ENCODE measurements around the gene TRIO. TPM values are rescaled to one million over a fixed set of nuclear protein-coding genes. Genes with fewer than 3 reads are reported as not detected.

Gene TRIO
- total RNA-seq, 1 donor from 2014 or later: 223 TPM

DNA sequence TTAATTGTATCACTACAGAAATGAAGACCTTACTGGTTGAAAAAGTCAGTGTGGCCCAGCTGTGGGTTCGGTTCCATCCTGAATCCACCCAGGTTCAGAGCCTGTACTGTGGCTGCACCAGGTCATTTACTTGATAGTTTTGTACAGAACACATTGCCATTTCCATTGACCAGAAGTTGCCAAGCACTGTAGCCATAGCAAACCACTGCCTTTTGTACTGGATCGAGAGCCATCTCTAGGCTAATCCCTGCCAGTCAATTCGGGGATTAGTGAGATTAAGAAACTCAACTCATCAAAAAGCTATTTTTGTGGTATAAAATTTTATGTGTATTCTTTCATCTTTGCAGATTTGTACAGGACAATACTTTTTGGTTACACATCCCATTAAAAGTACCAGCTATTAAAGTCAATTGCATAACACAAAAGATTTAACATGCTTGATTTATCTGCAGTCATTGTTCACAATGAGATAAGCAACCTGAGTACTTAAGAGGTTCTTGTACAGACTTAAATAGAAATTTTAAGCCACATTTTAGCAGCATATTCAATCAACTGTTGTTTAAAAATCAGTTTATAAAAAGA is 329.9 kb downstream of the TRIO start:
- ChIA-PET CTCF (no interaction called here), POLR2A (no interaction called here)
- intact Hi-C loops (cut with micrococcal nuclease): no loop called here
- DNase-seq (no peak), ATAC-seq (ENCODE audit: low read depth) (no peak)
- H3K27ac Mint-ChIP-seq: no peak overlapping the region
- H3K27me3 Mint-ChIP-seq: no peaks in the 10 kb centered on the region
- H3K36me3 Mint-ChIP-seq (ENCODE audit: low read depth): peaks cover 85% of the 10 kb centered on the region
- H3K4me1 Mint-ChIP-seq: no peaks in the 10 kb centered on the region
- H3K9me3 Mint-ChIP-seq: no peaks in the 10 kb centered on the region
- TF ChIP-seq, protein P1, sequence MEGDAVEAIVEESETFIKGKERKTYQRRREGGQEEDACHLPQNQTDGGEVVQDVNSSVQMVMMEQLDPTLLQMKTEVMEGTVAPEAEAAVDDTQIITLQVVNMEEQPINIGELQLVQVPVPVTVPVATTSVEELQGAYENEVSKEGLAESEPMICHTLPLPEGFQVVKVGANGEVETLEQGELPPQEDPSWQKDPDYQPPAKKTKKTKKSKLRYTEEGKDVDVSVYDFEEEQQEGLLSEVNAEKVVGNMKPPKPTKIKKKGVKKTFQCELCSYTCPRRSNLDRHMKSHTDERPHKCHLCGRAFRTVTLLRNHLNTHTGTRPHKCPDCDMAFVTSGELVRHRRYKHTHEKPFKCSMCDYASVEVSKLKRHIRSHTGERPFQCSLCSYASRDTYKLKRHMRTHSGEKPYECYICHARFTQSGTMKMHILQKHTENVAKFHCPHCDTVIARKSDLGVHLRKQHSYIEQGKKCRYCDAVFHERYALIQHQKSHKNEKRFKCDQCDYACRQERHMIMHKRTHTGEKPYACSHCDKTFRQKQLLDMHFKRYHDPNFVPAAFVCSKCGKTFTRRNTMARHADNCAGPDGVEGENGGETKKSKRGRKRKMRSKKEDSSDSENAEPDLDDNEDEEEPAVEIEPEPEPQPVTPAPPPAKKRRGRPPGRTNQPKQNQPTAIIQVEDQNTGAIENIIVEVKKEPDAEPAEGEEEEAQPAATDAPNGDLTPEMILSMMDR (IDR thresholded peaks at IDR 0.05): no peak
- H3K4me3 Mint-ChIP-seq: no peak overlapping the region

DNA sequence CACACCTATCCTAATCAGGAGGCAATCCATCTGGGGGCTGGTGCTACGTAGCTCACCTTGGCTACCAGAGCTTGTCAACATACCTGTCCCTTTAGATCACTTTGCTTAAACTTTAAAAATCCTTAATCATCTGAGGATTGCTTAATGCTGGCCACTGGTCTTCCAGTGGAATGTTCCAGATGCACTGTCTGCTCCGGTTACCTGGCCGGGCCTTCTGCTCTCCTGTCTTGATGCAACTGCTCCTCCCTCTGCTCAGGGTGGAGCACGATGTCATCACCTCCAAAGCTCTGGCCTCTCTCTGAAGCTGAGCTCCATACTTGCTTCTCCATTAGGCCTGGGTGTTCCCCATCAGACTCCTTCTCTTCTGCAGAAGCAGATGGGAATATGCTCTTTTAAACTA is 331.9 kb downstream of the TRIO start:
- no peak for ATAC-seq (ENCODE audit: low read depth)
- DNase-seq: no peak
- Mint-ChIP-seq H3K4me3 (no peak overlapping the region), H3K9me3 (no peaks in the 10 kb centered on the region), H3K36me3 (ENCODE audit: low read depth) (peaks cover 87% of the 10 kb centered on the region), H3K27me3 (no peaks in the 10 kb centered on the region), H3K4me1 (no peaks in the 10 kb centered on the region), H3K27ac (no peak overlapping the region)
- intact Hi-C loops (cut with micrococcal nuclease): no loop called here
- TF ChIP-seq, protein P1 (IDR thresholded peaks at IDR 0.05): no peak
- ChIA-PET POLR2A (no interaction called here), CTCF (interaction anchor here (2.9 kb wide), 1 partner anchor 174 kb away, joined by 10 read pairs; no protein-coding TSS in a partner anchor)

DNA sequence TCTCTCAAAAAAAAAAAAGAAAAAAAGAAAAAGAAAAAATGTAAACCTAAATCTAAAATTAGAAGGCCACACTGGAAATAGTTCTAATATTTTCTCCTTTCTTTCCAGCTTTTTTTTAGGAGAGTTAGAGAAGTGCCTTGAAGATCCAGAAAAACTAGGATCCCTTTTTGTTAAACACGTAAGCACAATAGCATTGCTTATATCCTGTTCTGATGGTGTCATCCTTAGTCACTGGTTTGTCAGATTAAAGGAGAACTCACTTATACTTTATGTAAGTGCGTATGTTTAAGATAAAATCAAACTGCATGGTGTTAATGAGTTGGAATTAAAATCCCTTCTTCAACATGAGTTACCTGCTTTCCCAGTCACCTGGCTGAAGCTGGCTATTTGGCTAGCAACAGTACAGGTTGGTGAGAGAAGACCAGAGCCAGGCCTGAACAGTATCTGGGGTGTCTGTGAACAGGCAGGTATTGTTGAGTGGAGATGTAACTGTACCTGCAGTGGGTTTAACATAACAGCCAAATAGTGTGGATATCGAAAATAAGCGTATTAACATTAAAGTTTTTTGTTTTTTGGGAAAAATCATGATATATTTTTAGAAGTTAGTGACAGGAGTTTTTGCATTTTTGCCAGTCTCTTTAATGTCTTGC is 333.8 kb downstream of the TRIO start:
- CTCF ChIA-PET: interaction anchor here (2.9 kb wide), 1 partner anchor 172 kb away, joined by 10 read pairs; no protein-coding TSS in a partner anchor
- ATAC-seq (ENCODE audit: low read depth): no peak
- DNase-seq: no peak
- no peaks in the 10 kb centered on the region for H3K4me1 Mint-ChIP-seq
- intact Hi-C loops (cut with micrococcal nuclease): no loop called here
- peaks cover 88% of the 10 kb centered on the region for H3K36me3 Mint-ChIP-seq (ENCODE audit: low read depth)
- no peak overlapping the region for H3K4me3 Mint-ChIP-seq
- no peak overlapping the region for H3K27ac Mint-ChIP-seq
- H3K9me3 Mint-ChIP-seq: no peaks in the 10 kb centered on the region
- TF ChIP-seq, protein P1 (IDR thresholded peaks at IDR 0.05): no peak
- H3K27me3 Mint-ChIP-seq: no peaks in the 10 kb centered on the region
- POLR2A ChIA-PET: no interaction called here

DNA sequence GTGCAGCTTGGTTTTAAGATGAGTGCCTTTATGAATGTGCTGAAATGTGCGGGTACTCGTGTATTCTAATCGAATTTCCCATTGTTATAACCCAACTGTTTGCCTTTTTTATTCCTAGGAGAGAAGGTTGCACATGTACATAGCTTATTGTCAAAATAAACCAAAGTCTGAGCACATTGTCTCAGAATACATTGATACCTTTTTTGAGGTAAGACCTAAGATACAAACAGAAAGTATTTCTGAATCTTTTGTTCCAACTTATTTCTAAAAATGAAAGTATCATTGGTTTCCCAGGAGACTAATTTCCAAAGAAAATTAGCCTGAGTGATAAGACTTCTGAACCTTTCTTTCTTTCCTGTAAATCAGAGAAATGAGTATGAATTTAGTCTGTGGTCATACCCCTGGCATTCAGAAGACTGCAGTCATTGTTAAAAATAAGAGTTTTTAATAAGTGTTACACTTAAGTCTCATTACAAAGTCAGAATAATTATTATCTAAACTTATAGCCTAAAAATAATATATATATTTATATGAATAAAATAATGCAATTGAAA is 336.1 kb downstream of the TRIO start:
- no peak for ATAC-seq (ENCODE audit: low read depth)

DNA sequence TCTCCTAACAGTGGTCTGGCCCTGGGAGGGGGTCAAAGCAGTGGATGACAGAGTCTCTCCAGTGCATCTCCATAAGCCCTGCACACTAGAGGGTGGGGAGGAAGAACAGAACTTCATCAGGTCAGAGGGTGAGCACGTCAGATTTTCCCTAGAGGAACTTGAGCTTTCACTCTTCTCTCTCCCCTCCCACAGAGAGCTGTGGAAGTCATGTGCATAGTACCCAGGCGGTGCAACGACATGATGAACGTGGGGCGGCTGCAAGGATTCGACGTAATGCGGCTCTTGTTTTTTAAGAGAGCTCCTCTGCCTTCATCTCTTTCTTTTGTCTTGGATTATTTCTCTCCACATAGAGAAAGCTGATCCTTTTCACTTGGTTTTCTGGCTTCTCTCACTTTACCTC is 338.2 kb downstream of the TRIO start:
- intact Hi-C loops (cut with micrococcal nuclease): no loop called here
- POLR2A ChIA-PET: interaction anchor here (0.7 kb wide), 1 partner anchor 55 kb away, joined by 5 read pairs; no protein-coding TSS in a partner anchor
- H3K27me3 Mint-ChIP-seq: no peaks in the 10 kb centered on the region

More for the DNA sequence above, 336.1 kb downstream of the TRIO start:
- TF ChIP-seq, protein P1 (IDR thresholded peaks at IDR 0.05): no peak
- no peak for DNase-seq
- POLR2A ChIA-PET: no interaction called here
- Mint-ChIP-seq H3K36me3 (ENCODE audit: low read depth) (peaks cover 89% of the 10 kb centered on the region), H3K4me3 (no peak overlapping the region), H3K4me1 (no peaks in the 10 kb centered on the region), H3K27me3 (no peaks in the 10 kb centered on the region), H3K9me3 (no peaks in the 10 kb centered on the region), H3K27ac (no peak overlapping the region)
- CTCF ChIA-PET: interaction anchor here (1.5 kb wide), 1 partner anchor 169 kb away, joined by 4 read pairs; no protein-coding TSS in a partner anchor
- intact Hi-C loops (cut with micrococcal nuclease): no loop called here

More for the DNA sequence above, 338.2 kb downstream of the TRIO start:
- TF ChIP-seq, protein P1 (IDR thresholded peaks at IDR 0.05): no peak
- Mint-ChIP-seq H3K36me3 (ENCODE audit: low read depth) (peaks cover 92% of the 10 kb centered on the region), H3K4me3 (no peak overlapping the region), H3K4me1 (no peaks in the 10 kb centered on the region), H3K27ac (no peak overlapping the region), H3K9me3 (no peaks in the 10 kb centered on the region)
- DNase-seq (no peak), ATAC-seq (ENCODE audit: low read depth) (no peak)
- CTCF ChIA-PET: interaction anchor here (1.0 kb wide), 1 partner anchor 9 kb away, joined by 3 read pairs; no protein-coding TSS in a partner anchor
